ENCODE data around the gene RFPL4A.
"Not testable (repeated sequence)": the region's sequence is repeated elsewhere in the genome, so short reads cannot be mapped to it uniquely, and the experiment has no call there.

The RFPL4A gene

GRCh38 chr19:55758797-55759196 is at the start of gene RFPL4A:
TSS of gene RFPL4A (plus strand) at chr19:55759097. CDS start at chr19:55761801, 2,704 bp downstream.
- not testable (repeated sequence) for DNase-seq

GRCh38 chr19:55711719-55712118 is 47.2 kb upstream of the RFPL4A start:
- no peak for DNase-seq

- no peak for DNase-seq
These were observed 45.9 kb upstream of the RFPL4A start for GRCh38 chr19:55712804-55713631.

- DNase-seq, result no peak
These were observed 42.4 kb upstream of the RFPL4A start for GRCh38 chr19:55716531-55716930.

GRCh38 chr19:55717251-55717650 is 41.6 kb upstream of the RFPL4A start:
- no peak for DNase-seq

- not testable (repeated sequence) for DNase-seq
These were observed 40.8 kb upstream of the RFPL4A start for GRCh38 chr19:55717879-55718711.

GRCh38 chr19:55720214-55720746 is 38.6 kb upstream of the RFPL4A start:
- no peak for DNase-seq

GRCh38 chr19:55720801-55721200 is 38.1 kb upstream of the RFPL4A start:
- no peak for DNase-seq

- DNase-seq, result no peak
These were observed 35.4 kb upstream of the RFPL4A start for GRCh38 chr19:55723491-55723890.

- DNase-seq, result not testable (repeated sequence)
These were observed 28.5 kb upstream of the RFPL4A start for GRCh38 chr19:55730378-55730777.

- no peak for DNase-seq
These were observed 20.6 kb upstream of the RFPL4A start, which contains the start of gene NLRP9 for GRCh38 chr19:55738302-55738701. TSS of gene NLRP9 (minus strand) at chr19:55738402. CDS start at chr19:55738374, 28 bp downstream.

- no peak for DNase-seq
These were observed 8.2 kb upstream of the RFPL4A start for GRCh38 chr19:55750715-55751114.

- no peak for DNase-seq
These were observed 5.5 kb upstream of the RFPL4A start for GRCh38 chr19:55753401-55753800.

- not testable (repeated sequence) for DNase-seq
These were observed 2.1 kb upstream of the RFPL4A start for GRCh38 chr19:55756808-55757207.

GRCh38 chr19:55766466-55766865 is 7.6 kb downstream of the RFPL4A start:
- no peak for DNase-seq

- not testable (repeated sequence) for DNase-seq
These were observed 9.9 kb downstream of the RFPL4A start, which contains the start of gene RFPL4AL1 for GRCh38 chr19:55768818-55769217. TSS of gene RFPL4AL1 (plus strand) at chr19:55769118. CDS start at chr19:55771805, 2,687 bp downstream.

- not testable (repeated sequence) for DNase-seq
These were observed 10.7 kb downstream of the RFPL4A start for GRCh38 chr19:55769632-55770031.

- DNase-seq, result no peak
These were observed 18.6 kb downstream of the RFPL4A start for GRCh38 chr19:55777528-55777927.

GRCh38 chr19:55778331-55778730 is 19.4 kb downstream of the RFPL4A start:
- no peak for DNase-seq

GRCh38 chr19:55781112-55781511 is 22.2 kb downstream of the RFPL4A start:
- no peak for DNase-seq

GRCh38 chr19:55795021-55795420 is 36.1 kb downstream of the RFPL4A start:
- no peak for DNase-seq

GRCh38 chr19:55801416-55801815 is 42.5 kb downstream of the RFPL4A start:
- DNase-seq, result no peak

- no peak for DNase-seq
These were observed 43.4 kb downstream of the RFPL4A start for GRCh38 chr19:55802281-55802680.
